Neural progenitor cell (in vitro differentiated cells): ENCODE data around the gene FEM1B. TPM values are rescaled to one million over a fixed set of nuclear protein-coding genes. Genes with fewer than 3 reads are reported as not detected.

Experiments used
- DNase-seq: peaks from one replicate; pipeline ENCODE4 v3.0.0-alpha.2; 2016; ENCODE audit warnings: low spot score
- H2AFZ ChIP-seq: fragments of 200-600 bp; sonication (generic); replicated peaks from 2 replicates; pipeline ENCODE4 v1.6.1; 2016; ENCODE audit warnings: antibody characterized with exemption
- H3F3A ChIP-seq: fragments of 200-600 bp; sonication (generic); 2 replicates; pipeline ENCODE4 v1.6.1; 2016; ENCODE audit warnings: antibody characterized with exemption, low read depth
- H3K27ac ChIP-seq: fragments of 200-600 bp; sonication (generic); 2 replicates; pipeline ENCODE4 v1.5.1; 2016; ENCODE audit warnings: mild to moderate bottlenecking
- H3K27me3 ChIP-seq: fragments of 200-600 bp; sonication (generic); 2 replicates; pipeline ENCODE4 v1.6.1; 2016; ENCODE audit warnings: mild to moderate bottlenecking, moderate library complexity
- H3K36me3 ChIP-seq: fragments of 200-600 bp; sonication (generic); 2 replicates; pipeline ENCODE4 v1.5.1; 2016
- H3K4me1 ChIP-seq: fragments of 200-600 bp; sonication (generic); 2 replicates; pipeline ENCODE4 v1.6.1; 2016; ENCODE audit warnings: mixed run types
- H3K4me2 ChIP-seq: fragments of 200-600 bp; sonication (generic); 2 replicates; pipeline ENCODE4 v1.6.1; 2016
- H3K4me3 ChIP-seq: fragments of 200-600 bp; sonication (generic); 2 replicates; pipeline ENCODE4 v1.5.1; 2016
- H3K79me2 ChIP-seq: fragments of 200-600 bp; sonication (generic); 2 replicates; pipeline ENCODE4 v1.6.1; 2016; ENCODE audit warnings: low read depth
- H3K9ac ChIP-seq: fragments of 200-600 bp; sonication (generic); 2 replicates; pipeline ENCODE4 v1.6.1; 2016
- H3K9me3 ChIP-seq: fragments of 200-600 bp; sonication (generic); 2 replicates; pipeline ENCODE4 v1.5.1; 2016; ENCODE audit warnings: low read depth
- H4K20me1 ChIP-seq: fragments of 200-600 bp; sonication (generic); 2 replicates; pipeline ENCODE4 v1.6.1; 2016; ENCODE audit warnings: low read depth
- H3K27ac Mint-ChIP-seq: 3 replicates; pipeline ENCODE4 v1.8.0; 2021; ENCODE audit warnings: mixed read lengths
- H3K27me3 Mint-ChIP-seq: 2 replicates; pipeline ENCODE4 v1.8.0; 2022; ENCODE audit warnings: low read depth, mild to moderate bottlenecking, inconsistent platforms, moderate library complexity, mixed read lengths; ENCODE audit not compliant: insufficient read depth
- H3K36me3 Mint-ChIP-seq: 3 replicates; pipeline ENCODE4 v1.8.0; 2021; ENCODE audit warnings: mixed read lengths
- H3K4me1 Mint-ChIP-seq: 3 replicates; pipeline ENCODE4 v1.8.0; 2021; ENCODE audit warnings: mixed read lengths
- H3K4me3 Mint-ChIP-seq: 3 replicates; pipeline ENCODE4 v1.8.0; 2021; ENCODE audit warnings: mild to moderate bottlenecking, moderate library complexity, mixed read lengths
- H3K9me3 Mint-ChIP-seq: 3 replicates; pipeline ENCODE4 v1.8.0; 2020; ENCODE audit warnings: mixed read lengths
- EZH2 ChIP-seq: fragments of 200-600 bp; sonication (generic); IDR thresholded peaks from 2 replicates; pipeline ENCODE4 v1.6.1; 2017; ENCODE audit warnings: antibody characterized with exemption, mild to moderate bottlenecking, moderate library complexity
- EZH2phosphoT487 ChIP-seq: fragments of 200-600 bp; sonication (generic); IDR thresholded peaks from 2 replicates; pipeline ENCODE4 v1.6.1; 2017; ENCODE audit warnings: antibody characterized with exemption
- total RNA-seq: library from RNA; depleted of rRNA; stranded (reverse); fragments of >200 nt; gene quantifications from 2 replicates; pipeline ENCODE4 v1.2.3, GENCODE V29; 2015; ENCODE audit warnings: low replicate concordance
- TF ChIP-seq, protein P1 (sequence below): fragments of 200-600 bp; sonication (generic); IDR thresholded peaks from 2 replicates; pipeline ENCODE4 v1.5.1; 2017; ENCODE audit warnings: antibody characterized with exemption, mild to moderate bottlenecking

FEM1B gene
- total RNA-seq, 1 donor from 2014 or later: 80.0 TPM

DNA sequence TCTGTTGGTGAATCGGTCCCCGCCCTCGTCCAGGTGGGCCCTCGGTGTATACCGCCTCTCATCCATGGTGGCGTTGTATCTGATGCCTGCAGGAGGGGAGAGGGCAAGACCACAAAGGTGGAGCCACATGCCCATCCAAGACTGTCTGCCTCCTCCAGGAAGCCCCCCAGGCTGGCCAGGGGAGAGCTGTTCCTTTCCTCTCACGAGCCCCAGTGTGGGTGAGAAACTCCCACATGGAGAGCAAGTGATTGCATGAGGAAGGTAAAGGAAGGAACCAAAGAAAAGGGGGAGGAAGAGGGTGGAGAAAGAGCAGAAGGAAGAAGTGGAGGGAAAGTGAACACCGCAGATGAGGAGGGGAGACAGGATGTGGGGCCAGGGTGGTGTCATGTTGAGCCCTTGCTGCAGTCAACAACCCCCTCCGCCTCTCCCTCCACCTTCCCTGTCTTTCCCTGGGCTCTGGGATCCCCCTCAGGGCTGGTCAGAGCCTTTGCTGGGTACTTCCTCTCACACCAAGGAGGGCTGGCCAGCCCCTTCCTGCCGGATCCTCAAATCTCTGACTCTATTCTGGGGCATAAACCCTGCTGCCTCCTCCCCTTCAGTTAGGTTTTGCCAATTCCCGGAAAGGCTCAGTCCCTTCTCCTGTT is 49.3 kb downstream of the FEM1B start:
- no peaks in the 10 kb centered on the region for H3K36me3 Mint-ChIP-seq
- Histone ChIP-seq H3K9ac (no peak overlapping the region), H3K79me2 (no peaks in the 10 kb centered on the region), H2AFZ (no peak overlapping the region), H3K9me3 (no peaks in the 10 kb centered on the region), H3K4me3 (no peak overlapping the region), H3K27me3 (no peaks in the 10 kb centered on the region), H3K36me3 (no peaks in the 10 kb centered on the region), H3K27ac (no peak overlapping the region), H3K4me1 (peaks cover 39% of the 10 kb centered on the region), H3K4me2 (no peak overlapping the region), H3F3A (peaks cover 14% of the 10 kb centered on the region), H4K20me1 (no peaks in the 10 kb centered on the region)
- TF ChIP-seq, protein P1, sequence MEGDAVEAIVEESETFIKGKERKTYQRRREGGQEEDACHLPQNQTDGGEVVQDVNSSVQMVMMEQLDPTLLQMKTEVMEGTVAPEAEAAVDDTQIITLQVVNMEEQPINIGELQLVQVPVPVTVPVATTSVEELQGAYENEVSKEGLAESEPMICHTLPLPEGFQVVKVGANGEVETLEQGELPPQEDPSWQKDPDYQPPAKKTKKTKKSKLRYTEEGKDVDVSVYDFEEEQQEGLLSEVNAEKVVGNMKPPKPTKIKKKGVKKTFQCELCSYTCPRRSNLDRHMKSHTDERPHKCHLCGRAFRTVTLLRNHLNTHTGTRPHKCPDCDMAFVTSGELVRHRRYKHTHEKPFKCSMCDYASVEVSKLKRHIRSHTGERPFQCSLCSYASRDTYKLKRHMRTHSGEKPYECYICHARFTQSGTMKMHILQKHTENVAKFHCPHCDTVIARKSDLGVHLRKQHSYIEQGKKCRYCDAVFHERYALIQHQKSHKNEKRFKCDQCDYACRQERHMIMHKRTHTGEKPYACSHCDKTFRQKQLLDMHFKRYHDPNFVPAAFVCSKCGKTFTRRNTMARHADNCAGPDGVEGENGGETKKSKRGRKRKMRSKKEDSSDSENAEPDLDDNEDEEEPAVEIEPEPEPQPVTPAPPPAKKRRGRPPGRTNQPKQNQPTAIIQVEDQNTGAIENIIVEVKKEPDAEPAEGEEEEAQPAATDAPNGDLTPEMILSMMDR: no peak
- no peak for TF ChIP-seq EZH2phosphoT487
- TF ChIP-seq EZH2: no peak
- peak overlapping the region; percentile 85 for H3K27ac Mint-ChIP-seq
- no peak overlapping the region for H3K4me3 Mint-ChIP-seq
- H3K27me3 Mint-ChIP-seq: peaks cover 12% of the 10 kb centered on the region
- no peaks in the 10 kb centered on the region for H3K9me3 Mint-ChIP-seq
- DNase-seq: no peak
- peaks cover 43% of the 10 kb centered on the region for H3K4me1 Mint-ChIP-seq

DNA sequence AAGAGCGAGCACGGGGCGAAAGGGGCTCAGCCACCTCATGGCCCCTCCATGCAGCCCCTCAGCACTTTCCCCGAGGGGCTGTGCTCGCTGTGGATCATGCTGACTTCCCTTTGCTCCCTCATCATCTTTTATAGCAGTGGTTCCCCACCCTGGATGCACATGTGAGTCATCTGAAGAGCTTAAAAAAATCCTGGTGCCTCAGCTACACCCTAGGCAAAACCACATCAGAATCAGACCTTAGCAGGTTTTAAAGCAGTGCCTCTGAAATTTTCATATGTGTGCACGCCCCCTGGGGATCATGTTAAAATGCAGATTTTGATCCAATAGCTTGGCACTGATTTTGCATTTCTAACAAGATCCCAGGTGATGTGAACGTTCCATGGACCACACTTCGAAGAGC is 50.9 kb downstream of the FEM1B start:
- Mint-ChIP-seq H3K27me3 (peaks cover 12% of the 10 kb centered on the region), H3K36me3 (no peaks in the 10 kb centered on the region), H3K27ac (peak overlapping the region; percentile 17), H3K4me1 (peaks cover 43% of the 10 kb centered on the region), H3K9me3 (no peaks in the 10 kb centered on the region), H3K4me3 (no peak overlapping the region)
- no peak overlapping the region for H3K4me2 ChIP-seq
- H3K4me1 ChIP-seq: peaks cover 39% of the 10 kb centered on the region
- H3K4me3 ChIP-seq: no peak overlapping the region
- peaks cover 14% of the 10 kb centered on the region for H3F3A ChIP-seq
- H3K9ac ChIP-seq: no peak overlapping the region
- H4K20me1 ChIP-seq: no peaks in the 10 kb centered on the region
- no peak overlapping the region for H2AFZ ChIP-seq
- H3K27me3 ChIP-seq: no peaks in the 10 kb centered on the region
- TF ChIP-seq, protein P1: no peak
- TF ChIP-seq EZH2phosphoT487 (no peak), EZH2 (no peak)
- no peaks in the 10 kb centered on the region for H3K9me3 ChIP-seq
- no peak for DNase-seq
- no peaks in the 10 kb centered on the region for H3K79me2 ChIP-seq
- H3K27ac ChIP-seq: no peak overlapping the region
- no peaks in the 10 kb centered on the region for H3K36me3 ChIP-seq

DNA sequence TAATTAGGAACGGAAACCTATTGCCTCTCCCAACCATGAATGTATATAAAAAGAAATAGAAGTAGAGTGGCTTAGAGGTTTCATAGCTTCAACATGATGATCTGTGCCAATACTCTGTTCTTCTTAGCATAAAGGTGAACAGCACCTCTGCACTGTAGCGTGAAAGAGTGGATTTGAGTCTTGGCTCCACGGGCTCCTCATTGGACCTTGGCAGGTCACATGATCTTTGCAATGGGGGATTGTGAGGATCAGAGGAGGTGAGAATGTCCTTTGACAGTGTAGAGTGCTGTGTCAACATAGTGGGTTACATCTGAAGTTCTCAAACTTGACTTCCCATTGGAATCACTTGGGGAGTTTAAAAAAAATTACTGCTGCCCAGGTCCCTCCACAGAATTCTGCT is 51.4 kb downstream of the FEM1B start:
- no peaks in the 10 kb centered on the region for H4K20me1 ChIP-seq
- Mint-ChIP-seq H3K36me3 (no peaks in the 10 kb centered on the region), H3K4me1 (peaks cover 39% of the 10 kb centered on the region), H3K27me3 (peaks cover 12% of the 10 kb centered on the region), H3K4me3 (no peak overlapping the region), H3K27ac (no peak overlapping the region), H3K9me3 (no peaks in the 10 kb centered on the region)
- no peak overlapping the region for H3K4me3 ChIP-seq
- H3K4me1 ChIP-seq: peaks cover 35% of the 10 kb centered on the region
- no peaks in the 10 kb centered on the region for H3K36me3 ChIP-seq
- no peaks in the 10 kb centered on the region for H3K27me3 ChIP-seq
- TF ChIP-seq, protein P1: no peak
- TF ChIP-seq EZH2 (no peak), EZH2phosphoT487 (no peak)
- no peak for DNase-seq
- no peaks in the 10 kb centered on the region for H3K9me3 ChIP-seq
- H3F3A ChIP-seq: peaks cover 14% of the 10 kb centered on the region
- H3K4me2 ChIP-seq: no peak overlapping the region
- H3K79me2 ChIP-seq: no peaks in the 10 kb centered on the region
- no peak overlapping the region for H2AFZ ChIP-seq
- H3K9ac ChIP-seq: no peak overlapping the region
- H3K27ac ChIP-seq: no peak overlapping the region
